ENCODE results near the gene SPOCD1.

Gene SPOCD1

DNA sequence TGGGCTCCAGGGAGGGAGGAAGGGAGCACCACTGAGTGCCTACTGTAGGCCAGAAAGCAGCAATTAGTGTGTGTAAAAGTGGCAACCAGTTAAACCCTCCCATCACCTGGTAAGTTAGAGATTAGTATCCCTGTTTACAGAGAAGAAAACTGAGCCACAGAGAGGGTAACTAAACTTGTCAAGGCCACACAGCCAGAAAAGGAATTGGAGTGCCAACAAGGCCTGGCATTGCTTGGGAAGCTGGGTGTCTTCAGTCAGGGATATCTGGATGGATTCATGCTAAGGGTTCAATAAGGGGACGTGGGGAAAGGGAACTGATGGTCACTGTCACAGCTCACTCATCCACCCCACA lies 28.1 kb downstream of the SPOCD1 start:
- DNase-seq (ENCODE audit: low read depth, low spot score), result no peak

DNA sequence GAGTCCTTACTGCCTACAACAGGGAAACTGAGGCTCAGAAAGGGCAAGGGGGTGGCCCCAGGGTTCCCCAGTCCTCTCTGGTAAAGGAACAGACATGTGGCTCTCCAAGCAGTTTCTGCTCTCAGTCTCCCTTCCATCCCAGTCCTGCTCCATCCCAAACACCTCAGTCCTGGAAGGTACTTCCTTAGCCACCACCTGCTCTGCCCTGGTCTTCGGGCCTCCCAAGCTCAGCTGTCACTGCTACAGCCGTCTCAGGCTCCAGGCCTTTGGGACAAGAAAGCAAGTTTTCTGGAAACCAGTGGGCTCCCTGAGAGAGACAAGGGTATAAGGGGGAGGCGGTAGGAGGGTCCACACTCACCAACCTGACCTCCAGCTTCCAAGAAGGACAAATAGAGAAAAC lies 28.6 kb downstream of the SPOCD1 start:
- DNase-seq (ENCODE audit: low read depth, low spot score), result no peak

DNA sequence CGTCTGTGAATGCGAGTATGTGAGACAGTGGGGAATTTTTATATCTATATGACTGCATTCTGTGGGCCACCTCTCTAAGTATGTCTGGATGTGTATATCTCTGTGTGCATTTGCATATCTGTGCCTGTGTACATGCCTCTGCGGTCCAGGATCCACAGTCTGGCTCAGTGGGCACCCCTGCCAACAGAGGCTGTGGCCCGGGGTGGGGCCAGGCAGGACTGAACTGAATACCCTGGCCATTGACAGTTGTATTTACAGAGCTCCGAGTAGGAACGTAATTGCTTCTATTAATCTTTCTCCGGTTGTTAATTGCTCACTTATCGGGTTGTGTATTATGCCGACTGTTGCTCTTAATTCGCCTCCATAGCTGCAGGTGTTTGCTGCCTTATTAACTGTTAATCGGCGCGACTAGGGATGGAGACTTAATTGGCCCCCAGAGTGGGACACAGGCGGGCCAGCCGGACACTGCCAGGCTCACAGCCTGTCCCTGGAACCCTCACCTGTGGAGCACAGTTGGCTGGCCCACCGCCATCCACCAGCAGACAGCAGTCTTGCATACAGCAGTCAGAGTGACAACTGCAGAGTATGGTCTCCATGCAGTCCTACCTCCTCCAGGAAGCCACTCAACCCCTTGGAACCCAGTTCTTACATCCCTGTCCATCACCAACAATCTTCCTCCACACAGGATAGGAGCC lies 29.3 kb downstream of the SPOCD1 start:
- DNase-seq (ENCODE audit: low read depth, low spot score), result no peak

DNA sequence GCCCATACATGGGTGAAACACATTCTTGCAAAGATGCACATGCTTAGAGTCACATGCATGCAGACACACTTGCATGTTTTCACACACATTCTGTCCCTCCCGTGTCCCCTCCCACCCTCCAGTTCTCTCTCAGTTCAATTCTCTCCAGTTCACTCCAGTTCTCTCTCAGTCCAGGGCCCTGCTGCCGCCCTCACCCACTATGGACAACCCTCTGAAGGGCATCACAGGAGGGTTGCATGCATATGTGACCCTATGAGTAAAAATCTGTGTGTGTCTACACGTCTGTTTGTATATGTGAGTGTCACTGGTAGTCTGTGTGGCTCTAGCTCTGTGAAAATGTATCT lies 29.9 kb downstream of the SPOCD1 start:
- no peak for DNase-seq (ENCODE audit: low read depth, low spot score)

DNA sequence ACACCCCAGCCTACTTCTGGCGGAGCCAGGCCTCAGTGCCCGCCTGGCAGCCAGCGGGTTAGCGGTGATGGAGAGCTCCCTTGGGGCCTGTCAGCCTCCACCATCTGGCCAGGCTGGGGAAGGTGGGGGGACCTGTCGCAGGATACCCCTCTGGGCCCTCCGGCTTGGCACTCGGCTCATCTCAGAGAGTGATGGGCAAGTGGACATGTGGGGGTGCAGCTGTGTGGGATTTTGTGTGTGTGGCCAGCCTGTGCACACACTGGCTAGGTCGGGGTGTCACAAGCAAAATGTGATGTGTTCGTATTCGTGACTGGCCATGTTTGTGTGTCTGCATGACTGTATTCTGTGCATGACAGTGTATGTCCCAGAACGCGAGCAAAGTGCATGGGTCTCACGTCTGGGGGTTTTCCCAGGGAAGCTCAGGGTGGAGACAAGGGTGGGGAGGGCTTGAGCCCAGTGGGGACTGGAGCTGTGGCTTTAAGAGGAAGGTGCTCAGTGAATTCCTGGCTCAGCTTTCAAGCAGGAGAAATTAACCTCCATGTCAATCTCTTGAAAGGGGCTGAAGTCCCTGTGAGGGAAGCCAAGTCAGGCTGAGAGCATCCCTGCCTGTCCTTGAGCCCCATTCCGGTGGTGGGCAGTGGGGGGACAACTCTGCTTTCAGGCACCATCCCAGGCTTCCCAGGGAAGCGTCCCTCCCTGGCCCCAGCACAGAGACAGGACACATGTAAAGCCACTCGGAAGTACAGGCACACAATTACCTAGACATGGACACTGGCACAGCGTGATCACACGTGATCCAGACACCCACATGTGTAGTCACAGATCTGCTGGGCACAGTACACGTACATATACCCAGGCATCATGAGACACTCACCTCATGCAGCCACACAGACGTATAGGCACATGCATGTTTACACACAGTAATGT lies 30.5 kb downstream of the SPOCD1 start:
- DNase-seq (ENCODE audit: low read depth, low spot score), result no peak

DNA sequence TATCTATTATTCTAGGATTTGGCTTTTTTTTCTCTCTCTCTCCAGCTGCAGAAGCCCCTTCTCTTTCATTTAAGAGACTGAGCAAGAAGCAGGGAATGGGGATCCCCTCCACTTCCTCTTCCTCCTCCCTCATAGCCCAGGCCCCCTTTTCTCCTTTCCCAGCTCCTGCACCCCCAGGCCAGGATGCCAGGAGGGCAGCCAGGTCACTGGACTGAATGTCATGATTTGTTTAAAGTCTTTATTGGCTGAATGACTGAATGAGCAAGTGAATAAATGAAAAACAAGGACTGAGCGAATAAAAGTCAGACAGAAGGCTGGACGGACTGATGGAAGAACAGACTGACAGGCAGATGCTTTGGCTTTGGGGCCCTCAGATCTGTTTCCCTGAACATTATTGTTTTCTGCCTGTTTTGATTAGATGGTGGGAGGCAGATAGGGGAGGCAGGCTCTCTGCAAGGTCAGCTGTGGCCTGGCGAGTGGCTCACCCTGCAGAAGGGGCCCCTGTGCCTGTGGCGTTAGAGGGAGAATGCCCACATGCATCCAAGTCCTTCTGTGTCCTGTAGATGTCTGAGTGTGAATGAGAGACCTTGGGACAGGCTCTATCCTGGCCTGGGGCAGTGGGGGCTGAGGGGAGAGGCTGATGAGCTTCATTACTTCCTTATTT lies 31.3 kb downstream of the SPOCD1 start:
- DNase-seq (ENCODE audit: low read depth, low spot score), result no peak

DNA sequence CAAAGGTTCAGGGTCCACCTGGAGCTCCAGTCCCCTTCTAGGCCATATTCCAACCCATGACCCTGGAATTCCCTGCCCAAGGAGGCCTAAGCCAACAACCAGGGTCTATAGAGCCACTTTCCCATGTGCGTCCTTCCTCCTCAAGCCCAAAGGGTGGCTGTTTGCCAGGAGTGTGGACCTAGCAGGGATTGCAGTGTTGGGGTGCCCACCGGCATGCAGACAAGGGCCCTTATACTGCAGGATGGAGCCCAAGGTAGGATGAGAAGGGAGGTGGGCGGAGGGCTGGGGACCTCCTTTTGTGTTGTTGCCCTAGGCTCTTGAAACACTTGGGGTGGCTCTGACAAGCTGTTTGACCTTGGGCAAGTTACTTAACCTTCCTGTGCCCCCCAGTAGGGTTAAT lies 32.0 kb downstream of the SPOCD1 start:
- no peak for DNase-seq (ENCODE audit: low read depth, low spot score)

DNA sequence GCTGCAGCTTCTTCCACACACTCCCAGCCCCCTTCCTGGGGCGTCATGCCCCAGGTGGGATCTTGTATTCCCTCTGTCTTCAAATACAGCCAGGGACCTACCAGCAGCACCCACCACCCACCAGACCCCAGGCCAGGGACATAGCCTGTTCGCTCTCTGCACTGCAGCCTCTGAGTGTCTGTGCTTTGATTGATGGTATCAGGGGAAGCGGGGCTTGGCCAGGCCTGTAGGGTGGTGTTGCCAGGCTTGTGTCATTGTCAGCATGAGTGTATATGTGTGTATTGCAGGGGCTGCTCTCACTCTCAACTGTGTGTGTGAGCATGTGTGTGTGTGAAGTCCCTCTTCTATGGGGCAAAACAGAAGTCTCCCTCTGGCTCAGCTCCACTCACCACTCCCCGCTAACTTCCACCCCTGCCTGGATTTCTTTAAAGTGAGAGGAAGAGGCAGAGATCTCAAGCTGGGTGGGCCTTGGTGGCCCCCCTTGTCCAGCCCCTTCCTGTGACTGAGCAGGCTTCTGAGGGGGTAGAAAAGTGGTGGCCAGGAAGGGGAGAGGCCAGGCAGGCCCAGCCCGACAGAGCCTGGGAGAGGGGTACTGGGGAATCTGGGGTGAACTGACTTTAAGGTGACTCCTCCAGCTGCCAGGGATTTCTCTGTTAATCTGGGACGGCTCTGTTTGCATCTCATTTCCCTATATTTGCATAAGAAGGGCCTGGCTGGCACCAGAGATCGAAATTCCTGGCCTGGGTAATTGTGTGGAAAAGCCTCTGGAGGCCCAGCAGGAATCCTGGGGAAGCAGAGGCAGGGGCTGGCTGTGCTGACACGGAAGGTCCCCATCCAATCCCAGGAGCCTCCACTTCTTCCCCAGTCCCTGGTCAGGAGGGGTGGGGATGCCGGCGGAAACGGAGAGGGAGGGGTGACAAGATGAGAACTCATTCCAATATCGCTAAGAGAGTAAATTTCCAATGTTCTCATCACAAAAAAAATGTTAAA lies 33.1 kb downstream of the SPOCD1 start:
- DNase-seq (ENCODE audit: low read depth, low spot score), result no peak

DNA sequence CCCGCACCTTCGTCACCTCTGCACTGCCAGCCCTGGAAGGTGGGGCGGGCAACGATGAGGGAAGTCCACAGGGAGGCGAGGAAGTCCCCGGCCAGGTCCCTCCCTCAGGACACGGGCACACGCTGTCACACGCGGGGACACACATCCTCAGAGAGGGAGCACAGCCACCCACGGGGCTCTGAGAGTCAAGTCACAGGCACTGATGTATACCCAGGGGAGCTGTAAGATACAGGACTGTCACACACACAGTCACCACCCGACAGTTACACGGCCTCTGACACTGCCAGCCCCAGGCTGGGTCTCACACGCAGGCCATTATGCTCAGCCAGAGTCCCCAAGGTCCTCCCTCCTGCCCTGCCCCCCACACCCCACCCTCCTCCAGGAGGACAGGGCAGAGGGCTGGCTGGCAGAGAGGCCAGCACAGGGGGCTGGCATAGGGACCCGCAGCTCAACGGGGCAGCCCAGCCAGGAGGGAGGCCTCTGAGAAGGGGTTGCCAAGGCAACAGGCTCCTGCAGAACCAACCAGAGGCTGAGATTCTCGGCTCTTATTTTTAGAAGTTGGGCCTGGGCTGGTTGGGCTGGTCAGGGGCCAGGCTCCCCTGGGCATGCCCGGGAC lies 34.0 kb downstream of the SPOCD1 start:
- no peak for DNase-seq (ENCODE audit: low read depth, low spot score)

DNA sequence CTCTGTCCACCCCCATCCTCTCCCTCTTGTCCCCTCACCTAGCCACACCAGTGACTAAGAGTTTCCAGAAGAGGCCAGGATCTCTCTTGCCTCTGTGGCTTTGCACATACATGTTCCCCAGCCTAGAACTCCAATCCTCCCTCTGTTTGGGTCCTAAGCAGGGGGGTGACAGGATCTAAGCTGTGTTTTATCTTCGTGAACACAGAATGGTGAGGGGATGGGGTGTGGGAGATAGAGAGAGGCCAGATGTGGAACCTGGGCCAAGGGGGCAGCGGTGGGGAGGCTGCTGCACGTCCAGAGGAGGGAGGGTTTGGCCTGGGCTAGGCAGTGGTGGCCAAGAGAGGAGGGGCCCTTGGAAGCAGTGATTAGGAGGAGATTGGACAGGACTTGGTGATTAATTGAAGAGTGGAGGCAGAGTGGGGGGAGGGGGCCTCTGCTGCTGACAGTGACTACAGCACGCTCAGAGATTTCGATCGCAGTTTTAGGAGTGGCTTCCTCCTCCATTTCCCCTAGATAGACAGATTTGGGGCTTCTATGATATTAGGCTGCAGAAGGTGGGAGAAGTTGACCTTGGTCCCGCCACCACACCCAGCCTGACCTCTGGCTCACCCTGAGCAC lies 34.6 kb downstream of the SPOCD1 start:
- no peak for DNase-seq (ENCODE audit: low read depth, low spot score)

DNA sequence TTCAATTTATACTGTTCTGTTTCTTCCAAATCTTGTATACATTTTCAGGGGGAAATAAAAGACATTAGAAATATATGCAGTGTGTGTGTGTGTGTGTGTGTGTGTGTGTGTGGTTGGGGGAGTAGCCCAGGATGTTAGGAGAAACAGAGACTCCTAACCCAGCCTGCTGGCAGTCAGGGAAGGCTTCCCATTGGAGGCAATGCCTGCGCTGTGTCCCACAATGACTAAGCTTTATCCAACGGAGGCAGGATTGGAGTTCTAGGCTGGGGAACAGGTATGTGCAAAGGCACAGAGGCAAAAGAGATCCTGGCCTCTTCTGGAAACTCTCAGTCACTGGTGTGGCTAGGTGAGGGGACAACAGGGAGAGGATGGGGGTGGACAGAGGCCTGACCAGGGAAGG lies 35.2 kb downstream of the SPOCD1 start:
- no peak for DNase-seq (ENCODE audit: low read depth, low spot score)

DNA sequence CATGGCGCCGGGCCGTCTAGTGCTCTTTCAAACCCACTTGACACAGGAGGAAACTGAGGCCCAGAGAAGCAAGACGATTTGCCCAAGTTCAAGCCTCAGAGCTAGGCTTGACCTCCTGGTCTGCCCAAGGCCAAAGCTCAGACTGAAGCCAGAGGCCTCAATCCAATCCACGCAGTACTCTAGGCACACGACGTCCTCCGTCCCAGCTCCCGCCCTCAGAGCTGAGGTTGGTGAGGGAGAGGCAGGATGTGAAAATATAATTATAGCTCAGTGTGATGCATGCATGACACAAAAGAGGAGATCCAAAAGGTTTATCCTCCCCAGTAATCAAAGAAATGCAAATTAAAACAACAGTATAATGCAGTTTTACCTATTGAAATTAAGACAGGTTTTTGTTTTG lies 36.1 kb downstream of the SPOCD1 start:
- no peak for DNase-seq (ENCODE audit: low read depth, low spot score)

DNA sequence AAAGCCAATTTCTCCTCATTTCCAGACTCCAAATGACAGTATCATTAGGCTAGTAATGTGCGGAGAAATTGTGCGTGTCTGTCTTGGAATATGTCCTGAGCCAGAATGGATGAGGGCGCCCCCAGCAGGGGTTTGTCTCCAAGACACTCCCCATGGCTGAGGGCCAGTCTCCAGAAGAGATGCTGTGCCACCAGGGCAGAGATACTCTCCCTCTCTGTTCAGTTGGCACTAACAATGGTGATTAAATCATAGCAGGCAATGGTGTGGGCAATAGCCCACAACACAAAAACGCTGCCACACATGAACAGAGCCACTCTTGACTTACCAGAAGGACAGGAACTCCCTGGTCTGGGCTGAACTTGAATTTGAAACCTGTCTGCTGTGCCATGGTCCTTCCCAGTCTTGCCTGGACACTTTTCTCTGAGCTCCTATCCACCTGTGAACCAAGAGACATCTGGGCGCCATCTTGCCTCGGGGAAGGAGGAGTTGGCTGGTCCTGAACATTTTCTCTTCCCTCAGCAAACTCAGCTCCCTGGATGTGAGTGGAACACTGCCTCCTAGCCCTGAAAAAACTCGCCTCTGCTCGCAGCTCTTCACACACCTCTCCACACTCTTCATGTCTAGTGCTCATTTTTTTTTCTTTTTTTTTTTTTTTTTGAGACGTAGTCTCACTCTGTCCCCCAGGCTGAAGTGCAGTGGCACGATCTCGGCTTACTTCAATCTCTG lies 36.9 kb downstream of the SPOCD1 start:
- DNase-seq (ENCODE audit: low read depth, low spot score), result no peak

DNA sequence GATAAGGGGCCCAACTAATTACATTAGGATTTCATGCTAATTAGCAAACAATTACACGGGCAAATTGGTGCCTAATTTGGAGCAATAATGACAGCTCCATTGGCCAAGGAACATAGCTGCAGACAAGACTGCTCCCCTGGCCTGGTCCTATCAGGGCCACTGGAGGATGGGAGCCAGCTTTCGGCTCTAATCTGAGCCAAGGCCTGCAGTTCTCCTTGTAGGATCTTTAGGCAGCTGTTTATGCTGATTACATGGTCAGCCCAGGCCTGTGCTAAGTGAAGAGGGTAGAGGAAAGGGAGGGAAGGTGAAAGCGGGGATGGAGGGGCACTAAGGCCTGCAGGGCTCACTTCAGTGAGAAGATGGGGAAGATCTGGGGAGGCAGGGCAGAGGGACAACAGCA lies 39.3 kb downstream of the SPOCD1 start:
- no peak for DNase-seq (ENCODE audit: low read depth, low spot score)

DNA sequence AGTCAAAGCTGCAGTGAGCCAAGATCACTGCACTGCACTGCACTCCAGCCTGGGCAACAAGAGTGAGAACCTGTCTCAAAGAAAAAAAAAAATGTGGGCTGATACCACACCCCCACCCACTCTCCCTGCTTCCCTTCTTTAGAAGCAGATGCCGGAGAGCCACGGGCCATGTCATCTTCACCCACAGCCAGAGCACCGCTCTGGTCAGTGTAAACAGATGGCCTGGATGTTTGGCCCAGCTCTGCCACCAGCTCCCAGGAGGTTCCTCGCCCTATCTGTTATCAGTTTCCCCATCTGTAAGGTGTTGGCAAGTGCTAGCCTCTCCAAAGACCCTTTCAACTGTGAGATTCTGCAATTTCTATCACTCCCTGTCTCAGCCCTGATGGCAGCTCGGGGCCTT lies 39.8 kb downstream of the SPOCD1 start:
- DNase-seq (ENCODE audit: low read depth, low spot score), result no peak

DNA sequence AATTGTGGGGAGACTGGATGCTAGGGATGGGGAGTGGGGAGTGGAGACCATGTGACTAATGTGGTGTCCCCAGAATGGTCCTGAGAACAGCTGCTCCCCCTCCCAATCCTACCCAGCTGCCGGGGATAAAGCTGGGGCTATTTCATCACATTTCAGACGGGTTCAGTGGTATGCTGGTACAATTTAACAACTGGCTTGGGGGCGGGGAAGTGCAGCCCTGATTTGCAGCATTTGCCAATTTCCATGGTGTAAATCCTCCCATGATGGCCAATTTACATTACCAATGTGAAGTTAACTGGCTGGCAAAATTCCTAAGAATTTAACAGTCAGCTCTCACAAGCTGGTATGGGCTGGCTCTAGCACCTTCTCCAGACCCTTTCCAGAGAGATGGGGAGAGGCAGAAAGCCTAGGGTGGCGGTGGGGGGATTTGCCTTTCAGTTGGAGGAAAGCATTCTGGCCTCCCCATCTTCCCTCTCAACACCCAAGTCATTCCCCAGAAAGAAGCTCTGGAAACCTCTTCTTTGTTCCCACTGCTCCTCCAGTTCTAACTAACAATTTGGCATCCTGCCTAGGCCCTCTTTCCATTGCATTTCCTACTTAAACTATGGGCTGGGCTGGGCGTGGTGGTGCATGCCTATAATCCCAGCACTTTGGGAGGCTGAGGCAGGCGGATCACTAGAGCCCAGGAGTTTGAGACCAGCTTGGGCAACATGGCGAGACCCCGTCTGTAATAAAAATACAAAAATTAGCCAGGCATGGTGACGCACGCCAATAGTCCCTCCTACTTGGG lies 40.4 kb downstream of the SPOCD1 start:
- DNase-seq (ENCODE audit: low read depth, low spot score), result no peak

DNA sequence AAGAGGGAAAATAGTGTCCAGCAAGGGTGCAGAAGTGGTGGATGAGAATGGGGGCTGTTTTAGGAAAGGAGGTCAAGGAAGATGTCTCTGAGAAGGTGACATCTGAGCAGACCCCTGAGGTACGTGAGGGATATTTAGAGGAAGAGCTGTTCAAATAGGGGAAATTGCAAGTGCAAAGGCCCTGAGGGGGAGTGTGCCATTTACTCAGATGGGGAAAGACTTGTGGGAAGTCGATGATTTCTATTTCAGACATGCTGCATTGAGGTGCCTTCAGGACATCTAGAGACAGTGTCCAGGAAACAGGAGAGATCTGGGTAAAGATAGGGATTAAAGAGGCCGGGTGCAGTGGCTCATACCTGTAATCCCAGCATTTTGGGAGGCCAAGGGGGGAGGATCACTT lies 41.3 kb downstream of the SPOCD1 start:
- no peak for DNase-seq (ENCODE audit: low read depth, low spot score)

DNA sequence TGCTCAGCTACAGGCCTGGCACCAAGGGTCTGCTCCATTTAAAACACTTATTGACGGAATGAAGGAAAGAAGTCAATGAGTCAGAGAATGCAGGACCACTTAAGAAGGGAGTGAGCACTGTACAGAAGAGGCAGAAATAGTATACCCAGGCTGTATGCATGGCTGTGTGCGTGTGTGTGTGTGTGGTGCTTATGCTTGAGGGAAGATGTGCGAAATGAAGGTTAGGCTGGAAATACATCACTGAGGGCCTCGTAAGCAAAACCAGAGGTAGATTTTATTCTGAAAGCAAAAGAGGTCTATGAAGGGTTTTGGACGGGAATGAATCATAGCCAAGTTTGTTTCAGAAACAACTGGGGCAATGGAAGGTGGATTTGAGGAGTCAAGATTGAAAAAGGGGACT lies 42.0 kb downstream of the SPOCD1 start:
- DNase-seq (ENCODE audit: low read depth, low spot score), result no peak

DNA sequence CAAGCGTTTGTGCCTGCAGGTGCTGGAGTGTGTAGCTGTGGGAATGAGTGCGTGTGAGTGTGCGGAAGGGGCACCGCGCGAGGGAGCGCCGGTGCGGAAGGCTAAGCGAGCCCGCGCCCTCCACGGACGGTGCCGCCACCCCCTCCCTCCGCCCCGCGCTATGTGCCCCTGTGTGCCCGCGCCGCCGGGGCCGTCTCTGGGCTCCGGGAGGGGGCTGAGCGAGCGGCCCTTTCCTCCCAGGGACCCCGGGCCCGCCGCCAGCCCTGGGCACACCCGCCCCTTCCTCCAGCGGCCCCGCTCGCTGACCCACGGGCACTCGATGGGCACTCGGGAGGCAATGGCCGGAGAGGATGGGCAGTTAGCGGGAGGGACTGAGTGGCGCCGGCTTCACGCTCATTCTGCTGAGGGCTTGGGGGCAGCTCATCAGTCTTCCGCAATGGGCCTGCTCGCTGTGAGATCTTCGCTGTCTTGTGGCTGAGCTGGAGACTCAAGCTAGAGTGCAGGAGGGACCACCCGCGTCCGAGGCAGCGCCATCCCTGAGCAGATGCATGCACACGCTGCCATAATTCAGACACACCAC lies 43.1 kb downstream of the SPOCD1 start:
- DNase-seq (ENCODE audit: low read depth, low spot score), result no peak

Data from activated CD4-positive, CD25-positive, alpha-beta regulatory T cell treated with anti-CD3 and anti-CD28 coated beads, Interleukin-2, amount 50 U/mL, for 16 hours (primary cell).